ENCODE results near the gene PRXL2A. TPM values are rescaled to one million over a fixed set of nuclear protein-coding genes. Genes with fewer than 3 reads are reported as not detected.

The PRXL2A gene
- total RNA-seq, 4 donors from 2014 or later, result 21.7 to 64.6 (median 38.7) TPM

DNA sequence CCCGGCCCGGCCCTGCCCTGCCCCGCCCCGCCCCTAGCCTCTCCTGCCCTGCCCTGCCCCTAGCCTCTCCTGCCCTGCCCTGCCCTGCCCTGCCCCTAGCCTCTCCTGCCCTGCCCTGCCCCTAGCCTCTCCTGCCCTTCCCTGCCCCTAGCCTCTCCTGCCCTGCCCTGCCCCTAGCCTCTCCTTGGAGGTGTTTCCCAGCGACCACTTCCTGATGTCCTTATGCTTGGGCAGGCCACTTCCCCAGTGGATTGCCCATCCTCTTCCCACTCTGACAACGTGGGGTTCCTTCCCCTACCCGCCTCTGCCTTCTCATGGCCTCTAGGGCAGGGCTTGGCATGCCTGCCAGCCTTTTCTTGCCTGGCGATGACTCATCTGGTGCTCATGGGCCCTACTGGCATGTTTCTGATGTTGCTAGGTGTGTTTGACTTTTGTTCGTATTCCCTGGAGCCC, 21.2 kb downstream of the PRXL2A start:
- Histone ChIP-seq H3K36me3 (peaks cover 0 to 23% (median 5%) of the 10 kb centered on the region in 4 donors), H3K9me3 (no peaks in the 10 kb centered on the region), H3K27ac (peak overlapping the region; percentile 15 to 72 (median 57)), H3K4me1 (peaks cover 0 to 3% (median 0%) of the 10 kb centered on the region in 4 donors), H3K4me3 (no peak overlapping the region), H3K27me3 (no peaks in the 10 kb centered on the region)
- TF ChIP-seq EP300 (IDR thresholded peaks at IDR 0.05; ENCODE audit: low read depth), result no peak
- no peak for TF ChIP-seq POLR2A (IDR thresholded peaks at IDR 0.05)
- TF ChIP-seq, protein P1, sequence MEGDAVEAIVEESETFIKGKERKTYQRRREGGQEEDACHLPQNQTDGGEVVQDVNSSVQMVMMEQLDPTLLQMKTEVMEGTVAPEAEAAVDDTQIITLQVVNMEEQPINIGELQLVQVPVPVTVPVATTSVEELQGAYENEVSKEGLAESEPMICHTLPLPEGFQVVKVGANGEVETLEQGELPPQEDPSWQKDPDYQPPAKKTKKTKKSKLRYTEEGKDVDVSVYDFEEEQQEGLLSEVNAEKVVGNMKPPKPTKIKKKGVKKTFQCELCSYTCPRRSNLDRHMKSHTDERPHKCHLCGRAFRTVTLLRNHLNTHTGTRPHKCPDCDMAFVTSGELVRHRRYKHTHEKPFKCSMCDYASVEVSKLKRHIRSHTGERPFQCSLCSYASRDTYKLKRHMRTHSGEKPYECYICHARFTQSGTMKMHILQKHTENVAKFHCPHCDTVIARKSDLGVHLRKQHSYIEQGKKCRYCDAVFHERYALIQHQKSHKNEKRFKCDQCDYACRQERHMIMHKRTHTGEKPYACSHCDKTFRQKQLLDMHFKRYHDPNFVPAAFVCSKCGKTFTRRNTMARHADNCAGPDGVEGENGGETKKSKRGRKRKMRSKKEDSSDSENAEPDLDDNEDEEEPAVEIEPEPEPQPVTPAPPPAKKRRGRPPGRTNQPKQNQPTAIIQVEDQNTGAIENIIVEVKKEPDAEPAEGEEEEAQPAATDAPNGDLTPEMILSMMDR (IDR thresholded peaks at IDR 0.05), result peak in 2 of 5 experiments; percentile 28 to 43
- TF ChIP-seq POLR2AphosphoS5 (IDR thresholded peaks at IDR 0.05), result peak in 2 of 3 donors; percentile 20 to 21
- intact Hi-C loops (cut with DNase I; ENCODE audit: low total_unique reads), result no loop called here
- 59 to 60% methylated on average over 1 to 9 of the region's 9 CpGs for WGBS, 2 donors (ENCODE audit: low coverage in 1 of 2)
- peak; percentile 66 for DNase-seq
- in situ Hi-C loops (cut with MboI; ENCODE audit: low pct_ligation_motif_present in 1 of 4, low pct_unique_long_range_greater_than_20kb in 1 of 4, low sequenced_read_pairs in 3 of 4), result no loop called here

DNA sequence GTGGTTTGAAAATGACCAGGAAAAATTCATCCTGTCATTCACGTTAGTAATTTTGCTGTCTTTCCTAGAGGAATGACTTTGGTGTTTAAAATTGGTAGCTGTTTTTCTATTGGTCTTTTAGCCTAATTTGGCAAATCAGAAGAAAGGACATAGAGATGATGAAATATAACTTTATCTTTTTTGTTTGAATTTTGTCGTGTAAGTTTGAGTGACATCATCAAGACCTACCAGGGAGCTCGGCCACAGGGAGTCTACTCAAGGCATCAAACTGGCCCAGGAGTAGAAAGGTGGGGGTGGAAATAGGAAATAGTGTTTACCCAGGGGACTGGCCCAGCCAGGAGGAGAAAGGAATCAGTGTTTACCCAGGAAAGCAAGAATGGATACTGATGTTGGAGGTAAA, 24.8 kb downstream of the PRXL2A start:
- in situ Hi-C loops (cut with MboI; ENCODE audit: low pct_ligation_motif_present in 1 of 4, low pct_unique_long_range_greater_than_20kb in 1 of 4, low sequenced_read_pairs in 3 of 4) (loop anchor here in 1 of 4 donors (10.0 kb wide), 1 partner anchor 72 kb away; no protein-coding TSS in a partner anchor), intact Hi-C loops (cut with DNase I; ENCODE audit: low total_unique reads) (no loop called here)
- Histone ChIP-seq H3K27me3 (no peaks in the 10 kb centered on the region), H3K9me3 (no peaks in the 10 kb centered on the region), H3K4me3 (no peak overlapping the region), H3K36me3 (peaks cover 0 to 7% (median 0%) of the 10 kb centered on the region in 4 donors), H3K4me1 (peaks cover 0 to 3% (median 0%) of the 10 kb centered on the region in 4 donors), H3K27ac (no peak overlapping the region)
- TF ChIP-seq EP300 (IDR thresholded peaks at IDR 0.05; ENCODE audit: low read depth) (no peak), POLR2A (IDR thresholded peaks at IDR 0.05) (no peak), POLR2AphosphoS5 (IDR thresholded peaks at IDR 0.05) (no peak)
- TF ChIP-seq, protein P1 (IDR thresholded peaks at IDR 0.05), result no peak
- no peak for DNase-seq
- 83 to 84% methylated on average over 3 of the region's 3 CpGs for WGBS, 2 donors (ENCODE audit: low coverage in 1 of 2)

DNA sequence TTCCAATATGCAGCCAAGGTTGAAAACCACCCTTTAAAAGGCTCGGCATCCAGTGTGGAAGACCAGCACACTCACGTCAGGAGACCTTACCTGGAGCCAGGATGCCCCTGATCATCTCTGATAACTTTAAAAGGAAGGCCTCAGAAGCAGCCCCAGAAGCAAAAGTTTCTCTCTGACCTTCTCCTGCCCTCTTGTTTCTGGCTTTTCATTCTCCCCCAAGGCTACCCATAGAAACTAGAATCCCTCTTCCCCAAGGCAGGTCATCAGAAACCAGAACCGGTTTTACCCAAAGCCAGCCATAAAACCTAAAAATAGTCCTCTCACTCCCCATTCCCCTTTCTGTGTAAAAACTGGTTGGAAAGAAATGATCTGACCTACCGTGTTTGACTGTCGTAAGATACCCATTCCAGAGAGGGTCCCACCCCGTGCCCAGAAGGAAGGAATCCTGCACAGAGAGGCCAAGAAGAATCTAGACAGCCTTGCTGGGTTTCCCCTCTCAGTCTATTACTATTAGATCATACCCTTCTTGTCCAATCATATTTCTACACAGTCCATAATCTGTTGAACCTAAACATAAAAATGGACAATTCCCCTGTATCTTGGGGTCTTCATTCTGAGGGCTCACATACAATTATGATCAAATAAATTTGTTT, 28.2 kb downstream of the PRXL2A start:
- Histone ChIP-seq H3K27ac (no peak overlapping the region), H3K9me3 (no peaks in the 10 kb centered on the region), H3K4me1 (no peaks in the 10 kb centered on the region), H3K36me3 (peaks cover 0 to 7% (median 0%) of the 10 kb centered on the region in 4 donors), H3K4me3 (no peak overlapping the region), H3K27me3 (no peaks in the 10 kb centered on the region)
- intact Hi-C loops (cut with DNase I; ENCODE audit: low total_unique reads) (no loop called here), in situ Hi-C loops (cut with MboI; ENCODE audit: low pct_ligation_motif_present in 1 of 4, low pct_unique_long_range_greater_than_20kb in 1 of 4, low sequenced_read_pairs in 3 of 4) (loop anchor here in 1 of 4 donors (10.0 kb wide), 1 partner anchor 68 kb away; no protein-coding TSS in a partner anchor)
- 66 to 80% methylated on average over 4 to 6 of the region's 6 CpGs for WGBS, 2 donors (ENCODE audit: low coverage in 1 of 2)
- TF ChIP-seq POLR2AphosphoS5 (IDR thresholded peaks at IDR 0.05) (no peak), EP300 (IDR thresholded peaks at IDR 0.05; ENCODE audit: low read depth) (no peak), POLR2A (IDR thresholded peaks at IDR 0.05) (no peak)
- TF ChIP-seq, protein P1 (IDR thresholded peaks at IDR 0.05), result no peak
- DNase-seq, result no peak

DNA sequence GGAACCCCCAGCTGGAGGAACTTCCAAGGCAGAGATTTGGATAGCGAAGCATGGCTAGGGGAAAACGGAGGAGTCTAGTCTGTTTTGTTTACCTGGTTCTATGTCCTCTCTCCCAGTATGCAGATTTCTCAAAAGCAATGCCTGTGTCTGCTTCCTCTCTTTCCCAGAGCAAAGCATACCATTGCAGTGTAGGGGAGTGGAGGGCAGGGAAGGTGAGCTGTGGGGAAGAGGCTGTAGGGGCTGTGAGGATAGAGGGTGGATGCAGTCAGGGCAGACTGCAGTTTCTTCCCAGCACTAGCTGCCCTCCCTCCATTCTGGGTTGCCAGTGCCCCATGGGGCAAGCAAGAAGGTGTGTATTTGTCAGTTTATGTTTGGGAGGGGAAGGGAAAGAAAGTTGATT, 28.9 kb downstream of the PRXL2A start:
- Histone ChIP-seq H3K27ac (no peak overlapping the region), H3K27me3 (no peaks in the 10 kb centered on the region), H3K9me3 (no peaks in the 10 kb centered on the region), H3K4me1 (no peaks in the 10 kb centered on the region), H3K36me3 (peaks cover 0 to under 1% (median 0%) of the 10 kb centered on the region in 4 donors), H3K4me3 (no peak overlapping the region)
- intact Hi-C loops (cut with DNase I; ENCODE audit: low total_unique reads) (no loop called here), in situ Hi-C loops (cut with MboI; ENCODE audit: low pct_ligation_motif_present in 1 of 4, low pct_unique_long_range_greater_than_20kb in 1 of 4, low sequenced_read_pairs in 3 of 4) (loop anchor here in 1 of 4 donors (10.0 kb wide), 1 partner anchor 68 kb away; no protein-coding TSS in a partner anchor)
- DNase-seq, result no peak
- WGBS, 2 donors (ENCODE audit: low coverage in 1 of 2), result 77% methylated on average over 2 of the region's 2 CpGs; no CpG with 5 or more reads in 1 of the 2 donors
- TF ChIP-seq EP300 (IDR thresholded peaks at IDR 0.05; ENCODE audit: low read depth), result no peak
- no peak for TF ChIP-seq POLR2A (IDR thresholded peaks at IDR 0.05)
- TF ChIP-seq POLR2AphosphoS5 (IDR thresholded peaks at IDR 0.05), result no peak
- TF ChIP-seq, protein P1 (IDR thresholded peaks at IDR 0.05), result no peak
